Esophagus (tissue), 2 donors: ENCODE measurements around the gene SLC1A1. TPM values are rescaled to one million over a fixed set of nuclear protein-coding genes. Genes with fewer than 3 reads are reported as not detected.

Source experiments
- H3K27ac ChIP-seq, 2 donors: one replicate each; pipeline ENCODE4 v1.5.1; 2013; ENCODE audit warnings: low read depth in 2 of 2, mild to moderate bottlenecking in 2 of 2, inconsistent platforms in 1 of 2, low read length in 1 of 2, moderate library complexity in 1 of 2
- H3K27me3 ChIP-seq, 2 donors: one replicate each; pipeline ENCODE4 v1.6.1; 2013; ENCODE audit warnings: low read length in 2 of 2, control low read depth in 1 of 2, mild to moderate bottlenecking in 1 of 2; ENCODE audit not compliant: insufficient read depth in 2 of 2, control insufficient read depth in 1 of 2
- H3K36me3 ChIP-seq, 2 donors: one replicate each; pipeline ENCODE4 v1.6.1; 2013; ENCODE audit warnings: low read length in 1 of 2; ENCODE audit not compliant: control insufficient read depth in 2 of 2, insufficient read depth in 2 of 2
- H3K4me1 ChIP-seq, 2 donors: one replicate each; pipeline ENCODE4 v1.6.1; 2013; ENCODE audit warnings: low read length in 1 of 2; ENCODE audit not compliant: control insufficient read depth in 2 of 2, insufficient read depth in 2 of 2
- H3K4me3 ChIP-seq, 2 donors: one replicate each; pipeline ENCODE4 v1.5.1; 2013; ENCODE audit warnings: low read length in 2 of 2, mild to moderate bottlenecking in 2 of 2, low read depth in 1 of 2, moderate library complexity in 1 of 2
- H3K9me3 ChIP-seq, 2 donors: one replicate each; pipeline ENCODE4 v1.6.1; 2013; ENCODE audit warnings: mild to moderate bottlenecking in 2 of 2, low read depth in 1 of 2, low read length in 1 of 2, moderate library complexity in 1 of 2; ENCODE audit not compliant: control insufficient read depth in 2 of 2, insufficient read depth in 1 of 2
- WGBS, 2 donors: extraction: QIAGEN DNeasy Blood & Tissue Kit; methylation state at CpG; one replicate each; pipeline ENCODE4 v1.1.7; 2013; 5-methylcytosine and 5-hydroxymethylcytosine counted together
- polyA plus RNA-seq, 2 donors: library from polyadenylated mRNA; stranded (reverse); fragments of 200-250 nt; gene quantifications; one replicate each; pipeline ENCODE4 v1.2.3, GENCODE V29; 2013
- donor health status: healthy with polysubstance abuse.
- donor health status: Bipolar disorder and iron deficiency.

Gene SLC1A1
- polyA plus RNA-seq, 2 donors: 1.1 to 2.4 TPM

GRCh38 chr9:4569101-4569500, 78.8 kb downstream of the SLC1A1 start:
- Histone ChIP-seq H3K36me3 (no peaks in the 10 kb centered on the region), H3K4me3 (no peak overlapping the region), H3K27ac (no peak overlapping the region), H3K9me3 (no peaks in the 10 kb centered on the region), H3K4me1 (no peaks in the 10 kb centered on the region), H3K27me3 (no peaks in the 10 kb centered on the region)

DNA sequence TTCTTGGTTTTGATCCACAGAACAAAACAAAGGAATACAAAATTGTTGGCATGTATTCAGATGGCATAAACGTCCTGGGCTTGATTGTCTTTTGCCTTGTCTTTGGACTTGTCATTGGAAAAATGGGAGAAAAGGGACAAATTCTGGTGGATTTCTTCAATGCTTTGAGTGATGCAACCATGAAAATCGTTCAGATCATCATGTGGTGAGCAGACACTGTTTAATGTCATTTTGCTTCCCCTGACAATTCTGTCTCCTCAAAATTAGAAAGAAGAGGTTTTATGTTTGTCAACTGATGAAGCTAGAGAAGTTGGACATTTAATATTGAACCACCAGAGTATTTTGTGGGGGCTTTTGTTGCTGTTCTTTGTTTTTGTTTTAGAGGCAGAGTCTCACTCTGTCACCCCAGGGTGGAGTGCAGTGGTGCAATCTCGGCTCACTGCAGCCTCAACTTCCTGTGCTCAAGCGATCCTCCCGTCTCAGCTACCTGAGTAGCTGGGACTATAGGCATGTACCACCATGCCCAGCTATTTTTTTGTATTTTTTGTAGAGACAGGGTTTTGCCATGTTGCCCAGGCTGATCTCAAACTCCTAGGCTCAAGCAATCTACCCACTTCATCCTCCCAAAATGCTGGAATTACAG, 82.0 kb downstream of the SLC1A1 start:
- Histone ChIP-seq H3K36me3 (no peaks in the 10 kb centered on the region), H3K27me3 (no peaks in the 10 kb centered on the region), H3K9me3 (no peaks in the 10 kb centered on the region), H3K4me1 (peaks cover 0 to 3% of the 10 kb centered on the region in 2 donors), H3K4me3 (no peak overlapping the region), H3K27ac (no peak overlapping the region)
- 62 to 67% methylated on average over 5 of the region's 5 CpGs for WGBS, 2 donors

DNA sequence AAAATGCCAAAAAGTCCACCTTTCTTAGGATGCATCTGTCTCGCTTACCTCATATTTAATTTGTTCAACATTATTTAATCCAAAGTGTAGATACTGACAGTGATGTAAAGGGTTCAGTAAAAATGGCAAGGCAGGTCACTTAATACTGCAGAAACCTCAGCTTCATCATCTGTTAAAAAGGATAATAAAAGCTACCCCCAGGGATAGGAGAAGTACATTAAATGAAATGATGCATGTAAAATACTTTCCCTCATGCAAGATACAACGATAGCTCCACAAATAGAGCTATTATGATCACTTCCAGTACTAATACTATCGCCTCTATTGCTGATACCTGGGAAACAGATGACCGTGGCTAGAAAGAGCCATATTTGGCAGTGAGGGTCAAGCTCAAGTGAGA, 82.9 kb downstream of the SLC1A1 start:
- Histone ChIP-seq H3K9me3 (no peaks in the 10 kb centered on the region), H3K4me1 (peaks cover 0 to 3% of the 10 kb centered on the region in 2 donors), H3K36me3 (no peaks in the 10 kb centered on the region), H3K4me3 (no peak overlapping the region), H3K27me3 (no peaks in the 10 kb centered on the region), H3K27ac (no peak overlapping the region)
- WGBS, 2 donors: 73 to 84% methylated on average over 4 of the region's 4 CpGs

DNA sequence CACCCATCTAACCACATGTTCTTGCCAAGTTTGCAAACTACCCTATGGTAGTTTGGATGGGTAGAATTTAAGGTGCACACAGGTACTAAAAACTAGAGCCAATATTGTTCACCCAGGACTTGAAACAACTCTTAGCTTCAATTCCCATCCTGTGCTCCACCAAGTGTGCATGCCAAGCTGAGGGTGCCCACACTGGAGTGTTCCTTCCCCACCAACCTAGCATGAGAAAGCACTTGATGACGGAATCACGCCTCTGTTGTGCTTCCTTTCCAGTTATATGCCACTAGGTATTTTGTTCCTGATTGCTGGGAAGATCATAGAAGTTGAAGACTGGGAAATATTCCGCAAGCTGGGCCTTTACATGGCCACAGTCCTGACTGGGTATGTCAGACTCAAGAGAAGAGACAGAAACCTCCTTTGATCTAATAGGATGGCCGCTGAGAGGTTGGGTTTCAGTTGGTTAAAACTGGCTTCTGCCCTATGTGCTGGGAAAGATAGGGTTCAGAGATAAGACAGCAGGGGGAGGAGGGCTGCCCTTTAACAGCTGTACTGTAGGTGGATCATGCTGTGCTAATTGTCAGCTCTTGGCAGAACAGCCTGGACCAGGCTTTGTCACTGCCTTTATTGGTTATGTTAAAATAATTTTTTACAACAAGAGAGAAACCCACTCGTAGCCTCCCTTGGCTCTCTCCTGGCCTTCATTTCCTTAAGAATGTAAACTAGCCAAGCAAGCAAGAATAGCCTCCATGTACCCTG, 83.5 kb downstream of the SLC1A1 start:
- peaks cover 0 to 3% of the 10 kb centered on the region in 2 donors for H3K4me1 ChIP-seq
- H3K36me3 ChIP-seq: no peaks in the 10 kb centered on the region
- no peak overlapping the region for H3K27ac ChIP-seq
- WGBS, 2 donors: 87 to 93% methylated on average over 5 of the region's 5 CpGs
- no peaks in the 10 kb centered on the region for H3K27me3 ChIP-seq
- H3K9me3 ChIP-seq: no peaks in the 10 kb centered on the region
- H3K4me3 ChIP-seq: no peak overlapping the region

GRCh38 chr9:4574657-4575243, 84.5 kb downstream of the SLC1A1 start:
- H3K4me3 ChIP-seq: no peak overlapping the region
- H3K36me3 ChIP-seq: no peaks in the 10 kb centered on the region
- no peaks in the 10 kb centered on the region for H3K27me3 ChIP-seq
- H3K9me3 ChIP-seq: no peaks in the 10 kb centered on the region
- H3K4me1 ChIP-seq: peaks cover 0 to 3% of the 10 kb centered on the region in 2 donors
- WGBS, 2 donors: 91 to 93% methylated on average over 7 of the region's 7 CpGs
- H3K27ac ChIP-seq: no peak overlapping the region

GRCh38 chr9:4575997-4576396, 85.7 kb downstream of the SLC1A1 start:
- no peaks in the 10 kb centered on the region for H3K27me3 ChIP-seq
- no peak overlapping the region for H3K4me3 ChIP-seq
- no peak overlapping the region for H3K27ac ChIP-seq
- no peaks in the 10 kb centered on the region for H3K9me3 ChIP-seq
- 88 to 89% methylated on average over 8 of the region's 8 CpGs for WGBS, 2 donors
- no peaks in the 10 kb centered on the region for H3K36me3 ChIP-seq
- H3K4me1 ChIP-seq: peaks cover 0 to 3% of the 10 kb centered on the region in 2 donors

DNA sequence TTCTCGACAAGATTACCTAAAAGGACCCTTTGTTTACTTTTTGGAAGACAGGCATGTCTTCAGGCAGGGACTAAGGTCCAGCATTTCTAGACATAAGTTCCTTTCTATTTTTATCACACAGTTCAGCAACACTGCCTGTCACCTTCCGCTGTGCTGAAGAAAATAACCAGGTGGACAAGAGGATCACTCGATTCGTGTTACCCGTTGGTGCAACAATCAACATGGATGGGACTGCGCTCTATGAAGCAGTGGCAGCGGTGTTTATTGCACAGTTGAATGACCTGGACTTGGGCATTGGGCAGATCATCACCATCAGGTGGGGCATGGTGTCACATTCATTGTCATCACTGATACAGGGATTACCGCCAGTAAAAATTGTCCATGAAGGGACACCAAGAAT, 86.2 kb downstream of the SLC1A1 start:
- peaks cover 0 to 3% of the 10 kb centered on the region in 2 donors for H3K4me1 ChIP-seq
- no peaks in the 10 kb centered on the region for H3K9me3 ChIP-seq
- WGBS, 2 donors: 93 to 96% methylated on average over 8 of the region's 8 CpGs
- no peaks in the 10 kb centered on the region for H3K27me3 ChIP-seq
- no peak overlapping the region for H3K4me3 ChIP-seq
- H3K36me3 ChIP-seq: no peaks in the 10 kb centered on the region
- H3K27ac ChIP-seq: no peak overlapping the region

DNA sequence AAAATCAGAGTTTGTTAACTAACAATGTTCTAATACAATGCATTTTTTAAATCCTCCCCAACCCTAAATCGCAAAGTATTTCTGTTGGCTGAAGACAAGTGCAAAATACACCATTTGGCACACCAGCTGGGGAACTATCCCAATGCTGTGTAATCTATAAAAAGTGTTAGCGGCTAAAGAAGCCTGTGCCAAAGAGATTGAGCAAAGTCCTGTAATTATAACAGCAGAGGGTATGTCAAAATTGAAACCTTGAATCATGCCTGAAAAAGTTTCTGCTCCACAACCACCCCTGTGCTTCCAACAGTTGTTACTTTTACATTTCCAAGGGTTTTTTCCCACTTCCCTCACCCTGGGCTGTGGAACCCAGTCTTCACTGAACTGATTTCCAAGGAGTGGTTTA, 88.7 kb downstream of the SLC1A1 start:
- no peak overlapping the region for H3K4me3 ChIP-seq
- peaks cover 0 to 6% of the 10 kb centered on the region in 2 donors for H3K36me3 ChIP-seq
- H3K27ac ChIP-seq: no peak overlapping the region
- WGBS, 2 donors: 51 to 59% methylated on average over 2 of the region's 2 CpGs
- no peaks in the 10 kb centered on the region for H3K27me3 ChIP-seq
- peaks cover 0 to 3% of the 10 kb centered on the region in 2 donors for H3K4me1 ChIP-seq
- no peaks in the 10 kb centered on the region for H3K9me3 ChIP-seq

- Histone ChIP-seq H3K4me3 (no peak overlapping the region), H3K36me3 (peaks cover 0 to 6% of the 10 kb centered on the region in 2 donors), H3K27me3 (no peaks in the 10 kb centered on the region), H3K4me1 (no peaks in the 10 kb centered on the region), H3K27ac (no peak overlapping the region), H3K9me3 (no peaks in the 10 kb centered on the region)
- WGBS, 2 donors: 64 to 69% methylated on average over 2 of the region's 2 CpGs
These were observed 90.9 kb downstream of the SLC1A1 start for GRCh38 chr9:4581035-4581760.
